ENCODE results near the gene ITGB3.

The ITGB3 gene

DNA sequence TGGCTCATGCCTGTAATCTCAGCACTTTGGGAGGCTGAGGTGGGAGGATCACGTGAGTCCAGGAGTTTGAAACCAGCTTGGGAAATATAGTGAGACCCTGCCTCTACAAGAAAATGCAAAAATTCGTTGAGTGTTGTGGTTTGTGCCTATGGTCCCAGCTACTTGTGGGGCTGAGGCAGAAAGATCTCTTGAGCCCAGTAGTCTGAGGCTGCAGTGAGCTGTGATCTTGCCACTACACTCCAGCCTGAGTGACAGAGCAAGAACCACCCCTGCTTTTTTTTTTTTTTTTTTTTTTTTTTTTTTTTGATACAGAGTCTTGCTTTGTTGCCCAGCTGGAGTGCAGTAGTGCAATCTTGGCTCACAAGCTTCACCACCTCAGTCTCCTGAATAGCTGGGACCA is 34.0 kb downstream of the ITGB3 start:
- Histone ChIP-seq H3K36me3 (ENCODE audit: control insufficient read depth, low read length) (no peaks in the 10 kb centered on the region), H3K27me3 (ENCODE audit: control insufficient read depth, low read length) (no peaks in the 10 kb centered on the region), H3K4me2 (ENCODE audit: low read length) (no peak overlapping the region), H3K9me2 (replicated peaks; ENCODE audit: control insufficient read depth, low read length) (no peaks in the 10 kb centered on the region), H3K27ac (ENCODE audit: low read depth, low read length) (no peak overlapping the region), H3K79me2 (ENCODE audit: control insufficient read depth, low read length) (no peaks in the 10 kb centered on the region), H4K20me1 (ENCODE audit: control insufficient read depth, insufficient read depth, low read depth, low read length) (no peaks in the 10 kb centered on the region), H3K9me3 (ENCODE audit: control insufficient read depth, insufficient read depth, low read length) (no peaks in the 10 kb centered on the region), H3K4me1 (ENCODE audit: control insufficient read depth, low read length) (peaks cover 18% of the 10 kb centered on the region), H3K4me3 (ENCODE audit: low read length) (no peak overlapping the region), H3F3A (ENCODE audit: control insufficient read depth, insufficient read depth) (no peaks in the 10 kb centered on the region)
- TF ChIP-seq EZH2phosphoT487 (IDR thresholded peaks at IDR 0.05; ENCODE audit: borderline replicate concordance, low read length) (no peak), CTCF (IDR thresholded peaks at IDR 0.05; ENCODE audit: low read depth, low read length, poor library complexity, severe bottlenecking) (no peak)

GRCh38 chr17:47288531-47289116 is 35.0 kb downstream of the ITGB3 start:
- Histone ChIP-seq H3K36me3 (ENCODE audit: control insufficient read depth, low read length) (no peaks in the 10 kb centered on the region), H3F3A (ENCODE audit: control insufficient read depth, insufficient read depth) (no peaks in the 10 kb centered on the region), H3K4me1 (ENCODE audit: control insufficient read depth, low read length) (peaks cover 19% of the 10 kb centered on the region), H3K9me2 (replicated peaks; ENCODE audit: control insufficient read depth, low read length) (no peaks in the 10 kb centered on the region), H3K27me3 (ENCODE audit: control insufficient read depth, low read length) (no peaks in the 10 kb centered on the region), H3K4me3 (ENCODE audit: low read length) (no peak overlapping the region), H3K27ac (ENCODE audit: low read depth, low read length) (no peak overlapping the region), H3K9me3 (ENCODE audit: control insufficient read depth, insufficient read depth, low read length) (no peaks in the 10 kb centered on the region), H3K79me2 (ENCODE audit: control insufficient read depth, low read length) (no peaks in the 10 kb centered on the region), H4K20me1 (ENCODE audit: control insufficient read depth, insufficient read depth, low read depth, low read length) (no peaks in the 10 kb centered on the region), H3K4me2 (ENCODE audit: low read length) (no peak overlapping the region)
- TF ChIP-seq EZH2phosphoT487 (IDR thresholded peaks at IDR 0.05; ENCODE audit: borderline replicate concordance, low read length) (no peak), CTCF (IDR thresholded peaks at IDR 0.05; ENCODE audit: low read depth, low read length, poor library complexity, severe bottlenecking) (no peak)

DNA sequence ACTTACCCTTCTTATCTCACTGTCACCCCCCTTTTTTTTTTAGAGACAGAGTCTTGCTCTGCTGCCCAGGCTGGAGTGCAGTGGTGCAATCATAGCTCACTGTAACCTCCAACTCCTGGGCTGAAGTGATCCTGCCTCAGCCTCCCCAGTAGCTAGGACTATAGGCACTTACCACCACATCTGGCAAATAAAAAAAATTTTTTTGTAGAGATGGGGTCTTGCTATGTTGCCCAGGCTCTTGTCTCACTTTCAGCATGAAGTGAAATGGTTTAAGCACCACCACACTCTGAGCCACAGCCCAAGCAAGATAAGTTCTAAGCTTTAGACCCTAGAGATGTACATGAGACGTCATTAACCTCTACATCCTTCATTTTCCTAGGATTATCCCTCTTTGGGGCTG is 35.7 kb downstream of the ITGB3 start:
- H3K27me3 ChIP-seq (ENCODE audit: control insufficient read depth, low read length) = no peaks in the 10 kb centered on the region
- no peaks in the 10 kb centered on the region for H4K20me1 ChIP-seq (ENCODE audit: control insufficient read depth, insufficient read depth, low read depth, low read length)
- no peak overlapping the region for H3K4me2 ChIP-seq (ENCODE audit: low read length)
- H3K9me2 ChIP-seq (replicated peaks; ENCODE audit: control insufficient read depth, low read length) = no peaks in the 10 kb centered on the region
- no peak for TF ChIP-seq EZH2phosphoT487 (IDR thresholded peaks at IDR 0.05; ENCODE audit: borderline replicate concordance, low read length)
- no peak for TF ChIP-seq CTCF (IDR thresholded peaks at IDR 0.05; ENCODE audit: low read depth, low read length, poor library complexity, severe bottlenecking)
- H3K27ac ChIP-seq (ENCODE audit: low read depth, low read length) = no peak overlapping the region
- no peaks in the 10 kb centered on the region for H3K9me3 ChIP-seq (ENCODE audit: control insufficient read depth, insufficient read depth, low read length)
- H3K4me1 ChIP-seq (ENCODE audit: control insufficient read depth, low read length) = peaks cover 26% of the 10 kb centered on the region
- H3K79me2 ChIP-seq (ENCODE audit: control insufficient read depth, low read length) = no peaks in the 10 kb centered on the region
- H3F3A ChIP-seq (ENCODE audit: control insufficient read depth, insufficient read depth) = no peaks in the 10 kb centered on the region
- H3K36me3 ChIP-seq (ENCODE audit: control insufficient read depth, low read length) = no peaks in the 10 kb centered on the region
- no peak overlapping the region for H3K4me3 ChIP-seq (ENCODE audit: low read length)

All from DOHH2 (cell line).